Nephron (organoid): ENCODE results near the gene ANLN.
"Not testable (repeated sequence)": the region's sequence is repeated elsewhere in the genome, so short reads cannot be mapped to it uniquely, and the experiment has no call there.

ENCODE experiments used
- H3K27ac Mint-ChIP-seq, 3 experiments: 2 replicates each; pipeline ENCODE4 v1.8.0; 2020; ENCODE audit warnings: mixed read lengths in 3 of 3, mild to moderate bottlenecking in 2 of 3, moderate library complexity in 1 of 3
- H3K27me3 Mint-ChIP-seq: 2 replicates; pipeline ENCODE4 v1.8.0; 2021; ENCODE audit warnings: low read depth, mild to moderate bottlenecking, moderate library complexity, mixed read lengths
- H3K36me3 Mint-ChIP-seq: 2 replicates; pipeline ENCODE4 v1.8.0; 2020; ENCODE audit warnings: low read depth, mixed read lengths
- H3K4me1 Mint-ChIP-seq: 2 replicates; pipeline ENCODE4 v1.8.0; 2020; ENCODE audit warnings: mixed read lengths
- H3K4me3 Mint-ChIP-seq, 3 experiments: 2 replicates each; pipeline ENCODE4 v1.8.0; 2020; ENCODE audit warnings: mild to moderate bottlenecking in 3 of 3, mixed read lengths in 3 of 3, moderate library complexity in 2 of 3
- H3K9me3 Mint-ChIP-seq: 2 replicates; pipeline ENCODE4 v1.8.0; 2020; ENCODE audit warnings: mixed read lengths
- CTCF ChIP-seq, 3 experiments: fragments of 200-600 bp; sonication (generic); IDR thresholded peaks; one replicate each; pipeline ENCODE4 v1.5.0; 2021; ENCODE audit warnings: antibody characterized with exemption in 3 of 3; ENCODE audit not compliant: unreplicated experiment in 3 of 3

Gene ANLN

GRCh38 chr7:36368496-36368895 lies 21.2 kb upstream of the ANLN start:
- Mint-ChIP-seq H3K36me3 (no peaks in the 10 kb centered on the region), H3K27ac (no peak overlapping the region), H3K4me1 (no peaks in the 10 kb centered on the region), H3K9me3 (no peaks in the 10 kb centered on the region), H3K4me3 (peak overlapping the region; percentile 56 to 81 (median 69)), H3K27me3 (peaks cover 25% of the 10 kb centered on the region)
- TF ChIP-seq CTCF (IDR thresholded peaks at IDR 0.05; ENCODE audit: unreplicated experiment in 3 of 3): no peak

- H3K4me1 Mint-ChIP-seq: no peaks in the 10 kb centered on the region
- H3K36me3 Mint-ChIP-seq: no peaks in the 10 kb centered on the region
- TF ChIP-seq CTCF (IDR thresholded peaks at IDR 0.05; ENCODE audit: unreplicated experiment in 3 of 3): no peak
- no peaks in the 10 kb centered on the region for H3K9me3 Mint-ChIP-seq
- H3K27me3 Mint-ChIP-seq: peaks cover 24% of the 10 kb centered on the region
- H3K4me3 Mint-ChIP-seq: no peak overlapping the region
- no peak overlapping the region for H3K27ac Mint-ChIP-seq
Observed at GRCh38 chr7:36369171-36369570, 20.5 kb upstream of the ANLN start.

GRCh38 chr7:36370046-36370445 lies 19.6 kb upstream of the ANLN start:
- Mint-ChIP-seq H3K27ac (no peak overlapping the region), H3K4me1 (no peaks in the 10 kb centered on the region), H3K9me3 (no peaks in the 10 kb centered on the region), H3K4me3 (peak overlapping the region in 2 of 3 experiments; percentile 22 to 39), H3K36me3 (no peaks in the 10 kb centered on the region), H3K27me3 (peaks cover 17% of the 10 kb centered on the region)
- no peak for TF ChIP-seq CTCF (IDR thresholded peaks at IDR 0.05; ENCODE audit: unreplicated experiment in 3 of 3)

- Mint-ChIP-seq H3K27me3 (peaks cover 14% of the 10 kb centered on the region), H3K27ac (no peak overlapping the region), H3K9me3 (peaks cover 3% of the 10 kb centered on the region), H3K4me1 (no peaks in the 10 kb centered on the region), H3K4me3 (no peak overlapping the region), H3K36me3 (no peaks in the 10 kb centered on the region)
- no peak for TF ChIP-seq CTCF (IDR thresholded peaks at IDR 0.05; ENCODE audit: unreplicated experiment in 3 of 3)
Observed at GRCh38 chr7:36372156-36372555, 17.5 kb upstream of the ANLN start.

GRCh38 chr7:36378555-36378954 lies 11.1 kb upstream of the ANLN start:
- H3K27me3 Mint-ChIP-seq, H3K36me3 Mint-ChIP-seq, H3K4me3 Mint-ChIP-seq, H3K27ac Mint-ChIP-seq, H3K4me1 Mint-ChIP-seq: not testable (repeated sequence)
- peaks cover 11% of the 10 kb centered on the region for H3K9me3 Mint-ChIP-seq

- peaks cover 7% of the 10 kb centered on the region for H3K27me3 Mint-ChIP-seq
- TF ChIP-seq CTCF (IDR thresholded peaks at IDR 0.05; ENCODE audit: unreplicated experiment in 3 of 3): no peak
- peaks cover 11% of the 10 kb centered on the region for H3K9me3 Mint-ChIP-seq
- no peaks in the 10 kb centered on the region for H3K36me3 Mint-ChIP-seq
- no peaks in the 10 kb centered on the region for H3K4me1 Mint-ChIP-seq
- no peak overlapping the region for H3K27ac Mint-ChIP-seq
- H3K4me3 Mint-ChIP-seq: no peak overlapping the region
Observed at GRCh38 chr7:36379831-36380504, 9.7 kb upstream of the ANLN start.
